HCT116 (cell line): ENCODE data around the gene IQCF6.

Experiments used
- CEBPB ChIP-seq: IDR thresholded peaks from 2 replicates; pipeline ENCODE4 v1.6.1; 2012; ENCODE audit warnings: low read depth
- ELF1 ChIP-seq: IDR thresholded peaks from 2 replicates; pipeline ENCODE4 v1.6.1; 2012; ENCODE audit warnings: low read depth, borderline replicate concordance
- EZH2 ChIP-seq: fragments of 200-600 bp; sonication (generic); IDR thresholded peaks from 2 replicates; pipeline ENCODE4 v1.6.1; 2017; ENCODE audit warnings: antibody characterized with exemption, mixed run types
- POLR2A ChIP-seq: IDR thresholded peaks from 2 replicates; pipeline ENCODE4 v1.7.0; 2011; ENCODE audit warnings: borderline replicate concordance; ENCODE audit not compliant: insufficient read depth, insufficient read length; ENCODE audit errors: extremely low read depth
- POLR2AphosphoS5 ChIP-seq: IDR thresholded peaks from 2 replicates; pipeline ENCODE4 v1.6.1; 2011; ENCODE audit warnings: mild to moderate bottlenecking, low read depth, low read length, moderate library complexity
- SP1 ChIP-seq: IDR thresholded peaks from 2 replicates; pipeline ENCODE4 v1.6.1; 2012; ENCODE audit warnings: low read depth
- TCF7L2 ChIP-seq: IDR thresholded peaks from 2 replicates; pipeline ENCODE4 v1.7.0; 2011; ENCODE audit warnings: borderline replicate concordance, inconsistent platforms; ENCODE audit not compliant: insufficient read depth, insufficient read length; ENCODE audit errors: extremely low read depth
- TF ChIP-seq, protein P1 (sequence below), 3 experiments: fragments of 200-600 bp in 1 of 3; sonication (generic) in 1 of 3; IDR thresholded peaks in 2 of 3; conservative IDR thresholded peaks in 1 of 3; 2 replicates each; pipeline ENCODE4 v1.5.1; 2012 to 2017; ENCODE audit warnings: low read depth in 2 of 3, low read length in 2 of 3, antibody characterized with exemption in 1 of 3, borderline replicate concordance in 1 of 3, control low read depth in 1 of 3, mild to moderate bottlenecking in 1 of 3, mixed read lengths in 1 of 3, mixed run types in 1 of 3, moderate library complexity in 1 of 3; ENCODE audit not compliant: insufficient read depth in 1 of 3
- TF ChIP-seq, protein P2 (sequence below): IDR thresholded peaks from 2 replicates; pipeline ENCODE4 v1.6.1; 2012

DNA sequence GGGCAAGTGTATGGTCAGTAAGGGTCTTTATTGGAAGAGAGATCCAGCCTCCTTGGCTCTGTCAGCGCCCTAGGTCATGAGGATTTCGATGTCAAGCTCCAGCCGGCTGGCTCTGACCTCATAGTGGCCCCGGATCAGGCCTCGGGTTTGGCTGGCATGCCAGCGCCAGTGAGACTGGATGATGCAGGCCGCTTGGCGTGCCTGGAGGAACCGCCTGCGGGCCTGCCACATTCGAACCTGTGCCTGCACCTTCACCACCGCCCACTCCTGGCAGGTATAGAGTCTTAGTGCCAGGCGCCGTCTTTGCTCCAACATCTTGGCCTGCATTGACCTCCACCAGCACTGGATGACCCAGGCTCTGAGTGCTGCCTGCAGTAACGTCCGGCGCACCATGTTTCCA, 483 bp downstream of the IQCF6 start:
- TF ChIP-seq, protein P1, sequence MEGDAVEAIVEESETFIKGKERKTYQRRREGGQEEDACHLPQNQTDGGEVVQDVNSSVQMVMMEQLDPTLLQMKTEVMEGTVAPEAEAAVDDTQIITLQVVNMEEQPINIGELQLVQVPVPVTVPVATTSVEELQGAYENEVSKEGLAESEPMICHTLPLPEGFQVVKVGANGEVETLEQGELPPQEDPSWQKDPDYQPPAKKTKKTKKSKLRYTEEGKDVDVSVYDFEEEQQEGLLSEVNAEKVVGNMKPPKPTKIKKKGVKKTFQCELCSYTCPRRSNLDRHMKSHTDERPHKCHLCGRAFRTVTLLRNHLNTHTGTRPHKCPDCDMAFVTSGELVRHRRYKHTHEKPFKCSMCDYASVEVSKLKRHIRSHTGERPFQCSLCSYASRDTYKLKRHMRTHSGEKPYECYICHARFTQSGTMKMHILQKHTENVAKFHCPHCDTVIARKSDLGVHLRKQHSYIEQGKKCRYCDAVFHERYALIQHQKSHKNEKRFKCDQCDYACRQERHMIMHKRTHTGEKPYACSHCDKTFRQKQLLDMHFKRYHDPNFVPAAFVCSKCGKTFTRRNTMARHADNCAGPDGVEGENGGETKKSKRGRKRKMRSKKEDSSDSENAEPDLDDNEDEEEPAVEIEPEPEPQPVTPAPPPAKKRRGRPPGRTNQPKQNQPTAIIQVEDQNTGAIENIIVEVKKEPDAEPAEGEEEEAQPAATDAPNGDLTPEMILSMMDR (IDR thresholded peaks at IDR 0.05 in 2 of 3, conservative IDR thresholded peaks at IDR 0.05 in 1 of 3; ENCODE audit: borderline replicate concordance in 1 of 3, insufficient read depth in 1 of 3, low read depth in 2 of 3, low read length in 2 of 3), result no peak
- TF ChIP-seq ELF1 (no peak), EZH2 (no peak), POLR2A (no peak), CEBPB (no peak), POLR2AphosphoS5 (no peak), TCF7L2 (no peak), SP1 (no peak)
- TF ChIP-seq, protein P2, sequence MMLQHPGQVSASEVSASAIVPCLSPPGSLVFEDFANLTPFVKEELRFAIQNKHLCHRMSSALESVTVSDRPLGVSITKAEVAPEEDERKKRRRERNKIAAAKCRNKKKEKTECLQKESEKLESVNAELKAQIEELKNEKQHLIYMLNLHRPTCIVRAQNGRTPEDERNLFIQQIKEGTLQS, result no peak
